Lower leg skin (tissue), 3 donors: ENCODE measurements around the gene SMIM20.

ENCODE experiments used
- POLR2A ChIP-seq, 2 donors: fragments of 450-650 bp; IDR thresholded peaks; one replicate each; pipeline ENCODE4 v1.6.1; 2016 to 2017; ENCODE audit warnings: antibody characterized with exemption in 2 of 2, mild to moderate bottlenecking in 1 of 2, moderate library complexity in 1 of 2
- TF ChIP-seq, protein P1 (sequence below), 3 donors: fragments of 450-650 bp; IDR thresholded peaks; one replicate each; pipeline ENCODE4 v1.5.1; 2016; ENCODE audit warnings: antibody characterized with exemption in 3 of 3, mild to moderate bottlenecking in 3 of 3, moderate library complexity in 2 of 3

- TF ChIP-seq, protein P1, sequence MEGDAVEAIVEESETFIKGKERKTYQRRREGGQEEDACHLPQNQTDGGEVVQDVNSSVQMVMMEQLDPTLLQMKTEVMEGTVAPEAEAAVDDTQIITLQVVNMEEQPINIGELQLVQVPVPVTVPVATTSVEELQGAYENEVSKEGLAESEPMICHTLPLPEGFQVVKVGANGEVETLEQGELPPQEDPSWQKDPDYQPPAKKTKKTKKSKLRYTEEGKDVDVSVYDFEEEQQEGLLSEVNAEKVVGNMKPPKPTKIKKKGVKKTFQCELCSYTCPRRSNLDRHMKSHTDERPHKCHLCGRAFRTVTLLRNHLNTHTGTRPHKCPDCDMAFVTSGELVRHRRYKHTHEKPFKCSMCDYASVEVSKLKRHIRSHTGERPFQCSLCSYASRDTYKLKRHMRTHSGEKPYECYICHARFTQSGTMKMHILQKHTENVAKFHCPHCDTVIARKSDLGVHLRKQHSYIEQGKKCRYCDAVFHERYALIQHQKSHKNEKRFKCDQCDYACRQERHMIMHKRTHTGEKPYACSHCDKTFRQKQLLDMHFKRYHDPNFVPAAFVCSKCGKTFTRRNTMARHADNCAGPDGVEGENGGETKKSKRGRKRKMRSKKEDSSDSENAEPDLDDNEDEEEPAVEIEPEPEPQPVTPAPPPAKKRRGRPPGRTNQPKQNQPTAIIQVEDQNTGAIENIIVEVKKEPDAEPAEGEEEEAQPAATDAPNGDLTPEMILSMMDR (IDR thresholded peaks at IDR 0.05) = no peak
- no peak for TF ChIP-seq POLR2A (IDR thresholded peaks at IDR 0.05)
These were observed 58.3 kb downstream of the SMIM20 start for GRCh38 chr4:25972366-25972765.
